GM12872 (cell line): Measurements from ENCODE around the gene FKBP2.

Experiments used
- CTCF ChIP-seq: IDR thresholded peaks from 3 replicates; pipeline ENCODE4 v1.5.1; 2011; ENCODE audit warnings: low read depth, mild to moderate bottlenecking, low read length, moderate library complexity; ENCODE audit not compliant: insufficient read depth

The FKBP2 gene

GRCh38 chr11:64289002-64289564 is 48.2 kb downstream of the FKBP2 start:
- no peak for TF ChIP-seq CTCF

- TF ChIP-seq CTCF, result no peak
These were observed 49.7 kb downstream of the FKBP2 start for GRCh38 chr11:64290352-64291261.

- no peak for TF ChIP-seq CTCF
These were observed 50.4 kb downstream of the FKBP2 start, which contains the start of gene KCNK4 for GRCh38 chr11:64291262-64291751. Gene KCNK4, plus strand, starts transcription at chr11:64291302. Its CDS starts 1,717 bp downstream, at chr11:64293019.

- TF ChIP-seq CTCF, result no peak
These were observed 51.0 kb downstream of the FKBP2 start for GRCh38 chr11:64291752-64292459.

- TF ChIP-seq CTCF, result no peak
These were observed 51.8 kb downstream of the FKBP2 start for GRCh38 chr11:64292460-64293254.
